SU-DHL-6 (cell line): ENCODE results near the gene RPP40.

Experiments
- EZH2phosphoT487 ChIP-seq: fragments of 200-600 bp; sonication (generic), shearing (Covaris generic); conservative IDR thresholded peaks from 2 replicates; pipeline ENCODE4 v1.6.1; 2018; ENCODE audit warnings: mild to moderate bottlenecking, antibody characterized with exemption, low read length, moderate library complexity, mixed read lengths
- TF ChIP-seq, protein P1 (sequence below): fragments of 200-600 bp; sonication (generic); IDR thresholded peaks from one replicate; pipeline ENCODE4 v1.5.1; 2017; ENCODE audit warnings: antibody characterized with exemption, mild to moderate bottlenecking, low read length, moderate library complexity; ENCODE audit not compliant: insufficient read depth, poor library complexity, severe bottlenecking

DNA sequence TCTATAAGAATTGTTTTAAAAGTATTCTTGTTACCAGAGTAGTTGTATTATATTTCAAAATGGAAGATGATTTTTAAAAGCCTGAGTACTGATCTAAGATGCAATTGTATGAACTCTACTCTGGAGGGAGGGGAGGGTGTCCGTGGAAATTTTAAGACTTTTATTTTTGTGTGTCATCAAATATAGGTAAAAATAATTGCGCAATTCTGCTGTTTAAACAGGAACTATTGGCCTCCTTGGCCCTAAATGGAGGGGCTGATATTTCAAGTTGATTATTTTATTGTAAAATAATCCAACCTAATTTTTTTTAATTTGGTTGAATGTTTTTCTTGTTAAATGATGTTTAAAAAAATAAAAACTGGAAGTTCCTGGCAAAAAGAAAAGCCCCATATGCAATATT lies 38.1 kb upstream of the RPP40 start:
- TF ChIP-seq, protein P1, sequence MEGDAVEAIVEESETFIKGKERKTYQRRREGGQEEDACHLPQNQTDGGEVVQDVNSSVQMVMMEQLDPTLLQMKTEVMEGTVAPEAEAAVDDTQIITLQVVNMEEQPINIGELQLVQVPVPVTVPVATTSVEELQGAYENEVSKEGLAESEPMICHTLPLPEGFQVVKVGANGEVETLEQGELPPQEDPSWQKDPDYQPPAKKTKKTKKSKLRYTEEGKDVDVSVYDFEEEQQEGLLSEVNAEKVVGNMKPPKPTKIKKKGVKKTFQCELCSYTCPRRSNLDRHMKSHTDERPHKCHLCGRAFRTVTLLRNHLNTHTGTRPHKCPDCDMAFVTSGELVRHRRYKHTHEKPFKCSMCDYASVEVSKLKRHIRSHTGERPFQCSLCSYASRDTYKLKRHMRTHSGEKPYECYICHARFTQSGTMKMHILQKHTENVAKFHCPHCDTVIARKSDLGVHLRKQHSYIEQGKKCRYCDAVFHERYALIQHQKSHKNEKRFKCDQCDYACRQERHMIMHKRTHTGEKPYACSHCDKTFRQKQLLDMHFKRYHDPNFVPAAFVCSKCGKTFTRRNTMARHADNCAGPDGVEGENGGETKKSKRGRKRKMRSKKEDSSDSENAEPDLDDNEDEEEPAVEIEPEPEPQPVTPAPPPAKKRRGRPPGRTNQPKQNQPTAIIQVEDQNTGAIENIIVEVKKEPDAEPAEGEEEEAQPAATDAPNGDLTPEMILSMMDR = no peak
- no peak for TF ChIP-seq EZH2phosphoT487
